Neural cell (in vitro differentiated cells): ENCODE measurements around the gene IWS1. TPM values are rescaled to one million over a fixed set of nuclear protein-coding genes. Genes with fewer than 3 reads are reported as not detected.

Source experiments
- H2AFZ ChIP-seq: fragments of 200-600, 300-800 bp; sonication (generic), shearing (Covaris generic); 2 replicates; pipeline ENCODE4 v1.6.0; 2014; ENCODE audit warnings: low read depth, mild to moderate bottlenecking, antibody characterized with exemption, low read length, moderate library complexity
- H3F3A ChIP-seq: fragments of 200-600 bp; shearing (Covaris generic); 2 replicates; pipeline ENCODE4 v1.6.1; 2016; ENCODE audit warnings: mild to moderate bottlenecking, moderate library complexity, mixed read lengths, antibody characterized with exemption, low read length; ENCODE audit not compliant: insufficient read depth, poor library complexity, severe bottlenecking
- H3K27ac ChIP-seq: fragments of 200-600, 300-800 bp; sonication (generic), shearing (Covaris generic); 2 replicates; pipeline ENCODE4 v1.5.1; 2014; ENCODE audit warnings: mild to moderate bottlenecking, low read length, moderate library complexity
- H3K27me3 ChIP-seq: fragments of 300-800, 200-600 bp; sonication (generic), shearing (Covaris generic); 2 replicates; pipeline ENCODE4 v1.6.0; 2014; ENCODE audit warnings: mild to moderate bottlenecking, low read depth, low read length, moderate library complexity; ENCODE audit not compliant: insufficient read depth
- H3K36me3 ChIP-seq: fragments of 300-800, 200-600 bp; sonication (generic), shearing (Covaris generic); 2 replicates; pipeline ENCODE4 v1.5.1; 2014; ENCODE audit warnings: mild to moderate bottlenecking, antibody characterized with exemption, low read length, moderate library complexity; ENCODE audit not compliant: insufficient read depth
- H3K4me2 ChIP-seq: fragments of 300-800, 200-600 bp; sonication (generic), shearing (Covaris generic); 2 replicates; pipeline ENCODE4 v1.6.0; 2014; ENCODE audit warnings: mild to moderate bottlenecking, low read length
- H3K4me3 ChIP-seq: fragments of 300-800, 200-600 bp; sonication (generic), shearing (Covaris generic); 2 replicates; pipeline ENCODE4 v1.5.1; 2014; ENCODE audit warnings: mild to moderate bottlenecking, low read length, moderate library complexity
- H3K79me2 ChIP-seq: fragments of 200-600 bp; shearing (Covaris generic); replicated peaks from 2 replicates; pipeline ENCODE4 v1.6.0; 2014; ENCODE audit warnings: mild to moderate bottlenecking, low read length, moderate library complexity; ENCODE audit not compliant: insufficient read depth
- H3K9ac ChIP-seq: fragments of 300-800, 200-600 bp; sonication (generic), shearing (Covaris generic); 2 replicates; pipeline ENCODE4 v1.6.1; 2016; ENCODE audit warnings: mild to moderate bottlenecking, low read length, mixed read lengths
- H3K9me2 ChIP-seq: fragments of 200-600 bp; shearing (Covaris generic); 2 replicates; pipeline ENCODE4 v1.6.1; 2016; ENCODE audit warnings: mild to moderate bottlenecking, low read length, mixed read lengths; ENCODE audit not compliant: insufficient read depth
- H3K9me3 ChIP-seq: fragments of 200-600, 300-800 bp; sonication (generic), shearing (Covaris generic); 2 replicates; pipeline ENCODE4 v1.6.1; 2016; ENCODE audit warnings: mild to moderate bottlenecking, mixed run types, low read length, moderate library complexity, mixed read lengths
- H4K20me1 ChIP-seq: fragments of 200-600 bp; shearing (Covaris generic); 2 replicates; pipeline ENCODE4 v1.6.1; 2016; ENCODE audit warnings: mild to moderate bottlenecking, mixed run types; ENCODE audit not compliant: insufficient read depth
- EP300 ChIP-seq: fragments of 450-650 bp; conservative IDR thresholded peaks from 2 replicates; pipeline ENCODE4 v1.6.1; 2014; ENCODE audit warnings: antibody characterized with exemption, mild to moderate bottlenecking, moderate library complexity; ENCODE audit not compliant: poor library complexity, severe bottlenecking
- EZH2 ChIP-seq: fragments of 200-600, 300-800 bp; shearing (Covaris generic), sonication (generic); IDR thresholded peaks from 2 replicates; pipeline ENCODE4 v1.6.1; 2014; ENCODE audit warnings: antibody characterized with exemption, low read length, borderline replicate concordance, mild to moderate bottlenecking; ENCODE audit not compliant: insufficient read depth, poor library complexity, severe bottlenecking
- MXI1 ChIP-seq: fragments of 450-650 bp; conservative IDR thresholded peaks from 2 replicates; pipeline ENCODE4 v1.6.1; 2014; ENCODE audit warnings: antibody characterized with exemption, mild to moderate bottlenecking; ENCODE audit not compliant: poor library complexity, severe bottlenecking
- POLR2AphosphoS5 ChIP-seq: IDR thresholded peaks from 2 replicates; pipeline ENCODE4 v1.6.1; 2012
- RAD21 ChIP-seq: fragments of 450-650 bp; conservative IDR thresholded peaks from 2 replicates; pipeline ENCODE4 v1.6.1; 2014; ENCODE audit warnings: antibody characterized with exemption, mild to moderate bottlenecking, moderate library complexity
- REST ChIP-seq: IDR thresholded peaks from 2 replicates; pipeline ENCODE4 v1.6.1; 2012; ENCODE audit warnings: borderline replicate concordance
- SMC3 ChIP-seq: fragments of 450-650 bp; conservative IDR thresholded peaks from 2 replicates; pipeline ENCODE4 v1.6.1; 2014; ENCODE audit warnings: antibody characterized with exemption, mild to moderate bottlenecking, moderate library complexity; ENCODE audit not compliant: poor library complexity
- TAF1 ChIP-seq: IDR thresholded peaks from 2 replicates; pipeline ENCODE4 v1.6.1; 2012; ENCODE audit warnings: low read depth
- polyA plus RNA-seq: library from polyadenylated mRNA; depleted of rRNA; stranded (reverse); fragments of >200 nt; gene quantifications from 2 replicates; pipeline ENCODE4 v1.2.3, GENCODE V29; 2014
- TF ChIP-seq, protein P1 (sequence below): fragments of 450-650 bp; IDR thresholded peaks from 2 replicates; pipeline ENCODE4 v1.5.1; 2014; ENCODE audit warnings: antibody characterized with exemption, mild to moderate bottlenecking, moderate library complexity; ENCODE audit not compliant: poor library complexity, severe bottlenecking

The IWS1 gene
- polyA plus RNA-seq, 1 donor from 2014 or later, result 49.3 TPM

DNA sequence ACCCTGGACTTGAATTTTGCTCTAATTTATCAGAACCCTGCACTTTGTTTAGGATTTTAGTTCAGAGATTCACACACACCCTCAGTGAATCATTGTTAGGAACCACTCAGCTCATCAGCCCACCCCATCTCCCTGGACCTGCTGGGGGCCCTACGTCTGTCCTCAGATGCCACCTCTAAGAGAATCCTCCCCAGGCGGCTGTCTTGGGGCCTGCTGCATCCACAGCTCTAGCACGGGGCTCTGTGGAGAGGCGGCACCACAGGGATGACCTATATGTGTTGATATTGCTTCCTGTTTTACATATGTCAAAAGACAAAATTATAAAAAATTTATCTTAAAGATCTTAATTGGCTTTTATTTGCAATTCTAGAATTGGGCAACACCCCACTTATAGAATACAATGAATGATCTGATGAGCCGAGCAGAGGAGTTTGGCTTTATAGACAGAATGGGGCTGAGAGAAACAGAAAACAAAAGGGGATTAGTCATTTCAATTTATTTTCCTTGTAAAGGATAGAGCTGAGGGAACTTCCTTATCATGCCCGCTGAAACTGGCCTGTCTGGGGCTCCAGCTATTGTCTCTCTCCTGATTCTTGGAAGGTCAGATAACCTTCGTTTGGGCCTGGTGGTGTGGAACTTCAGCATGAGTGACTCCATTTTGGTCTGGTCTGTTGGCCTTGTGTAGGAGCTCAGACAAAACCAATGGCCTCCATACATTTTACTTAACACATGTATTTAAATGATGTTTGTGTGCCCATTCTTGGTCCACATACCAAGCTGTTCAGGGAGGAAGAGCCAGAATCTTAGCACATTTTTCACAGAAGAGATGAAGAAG, 10.6 kb upstream of the IWS1 start:
- Histone ChIP-seq H3K79me2 (no peaks in the 10 kb centered on the region), H3K36me3 (no peaks in the 10 kb centered on the region), H3K27ac (no peak overlapping the region), H4K20me1 (no peaks in the 10 kb centered on the region), H3K4me3 (no peak overlapping the region), H2AFZ (no peak overlapping the region), H3K9me3 (no peaks in the 10 kb centered on the region), H3K9me2 (no peaks in the 10 kb centered on the region), H3K4me2 (no peak overlapping the region), H3K27me3 (no peaks in the 10 kb centered on the region), H3K9ac (no peak overlapping the region), H3F3A (no peaks in the 10 kb centered on the region)
- no peak for TF ChIP-seq POLR2AphosphoS5
- TF ChIP-seq MXI1, result no peak
- TF ChIP-seq TAF1, result no peak
- no peak for TF ChIP-seq EP300
- no peak for TF ChIP-seq SMC3
- no peak for TF ChIP-seq REST
- TF ChIP-seq, protein P1, sequence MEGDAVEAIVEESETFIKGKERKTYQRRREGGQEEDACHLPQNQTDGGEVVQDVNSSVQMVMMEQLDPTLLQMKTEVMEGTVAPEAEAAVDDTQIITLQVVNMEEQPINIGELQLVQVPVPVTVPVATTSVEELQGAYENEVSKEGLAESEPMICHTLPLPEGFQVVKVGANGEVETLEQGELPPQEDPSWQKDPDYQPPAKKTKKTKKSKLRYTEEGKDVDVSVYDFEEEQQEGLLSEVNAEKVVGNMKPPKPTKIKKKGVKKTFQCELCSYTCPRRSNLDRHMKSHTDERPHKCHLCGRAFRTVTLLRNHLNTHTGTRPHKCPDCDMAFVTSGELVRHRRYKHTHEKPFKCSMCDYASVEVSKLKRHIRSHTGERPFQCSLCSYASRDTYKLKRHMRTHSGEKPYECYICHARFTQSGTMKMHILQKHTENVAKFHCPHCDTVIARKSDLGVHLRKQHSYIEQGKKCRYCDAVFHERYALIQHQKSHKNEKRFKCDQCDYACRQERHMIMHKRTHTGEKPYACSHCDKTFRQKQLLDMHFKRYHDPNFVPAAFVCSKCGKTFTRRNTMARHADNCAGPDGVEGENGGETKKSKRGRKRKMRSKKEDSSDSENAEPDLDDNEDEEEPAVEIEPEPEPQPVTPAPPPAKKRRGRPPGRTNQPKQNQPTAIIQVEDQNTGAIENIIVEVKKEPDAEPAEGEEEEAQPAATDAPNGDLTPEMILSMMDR, result no peak
- TF ChIP-seq EZH2, result no peak
- no peak for TF ChIP-seq RAD21

DNA sequence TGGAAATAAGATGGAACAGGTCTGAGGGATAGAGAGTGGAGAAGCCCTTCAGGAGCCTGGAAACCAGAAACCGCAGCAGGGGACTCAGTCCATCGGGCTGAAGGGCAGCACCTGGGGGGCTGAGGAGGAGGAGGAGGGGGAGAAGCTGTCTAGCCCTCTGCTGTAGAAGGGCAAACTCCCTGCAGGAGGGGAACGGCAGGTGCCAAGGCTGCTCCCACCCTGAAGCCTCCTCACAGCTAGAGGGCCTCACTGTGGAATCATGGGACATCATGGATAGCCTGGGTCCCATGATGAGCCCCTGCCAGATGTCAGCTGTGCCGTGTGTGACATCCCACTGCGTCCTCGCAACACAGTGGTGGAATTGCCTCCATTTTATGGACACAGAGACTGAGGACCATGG, 9.6 kb upstream of the IWS1 start:
- Histone ChIP-seq H3K9me2 (no peaks in the 10 kb centered on the region), H3F3A (no peaks in the 10 kb centered on the region), H3K4me2 (no peak overlapping the region), H3K36me3 (no peaks in the 10 kb centered on the region), H3K9me3 (no peaks in the 10 kb centered on the region), H3K27me3 (no peaks in the 10 kb centered on the region), H3K4me3 (no peak overlapping the region), H2AFZ (no peak overlapping the region), H4K20me1 (no peaks in the 10 kb centered on the region), H3K9ac (no peak overlapping the region), H3K27ac (no peak overlapping the region), H3K79me2 (no peaks in the 10 kb centered on the region)
- TF ChIP-seq EP300 (no peak), RAD21 (no peak), SMC3 (no peak), EZH2 (no peak)
